ENCODE results near the gene SLC35F1.

- TF ChIP-seq CTCF (IDR thresholded peaks at IDR 0.05; ENCODE audit: low read length) = no peak
- no peak for TF ChIP-seq EZH2 (IDR thresholded peaks at IDR 0.05; ENCODE audit: borderline replicate concordance, low read length)
These were observed 22.4 kb downstream of the SLC35F1 start for GRCh38 chr6:117929501-117929900.
